SKM-1 (cell line): ENCODE results near the gene OBSCN.

Experiments
- DNase-seq: peaks from one replicate; lab custom pipeline; 2025; ENCODE audit not compliant: unreplicated experiment; lab: John Stamatoyannopoulos, UW

OBSCN gene

GRCh38 chr1:228316589-228317387, 108.9 kb downstream of the OBSCN start:
- DNase-seq = no peak

GRCh38 chr1:228317411-228317828, 109.6 kb downstream of the OBSCN start:
- DNase-seq = no peak

- DNase-seq = no peak
Measured at GRCh38 chr1:228317891-228318810, 110.3 kb downstream of the OBSCN start.

GRCh38 chr1:228318823-228319241, 111.0 kb downstream of the OBSCN start:
- no peak for DNase-seq

GRCh38 chr1:228319352-228320088, 111.7 kb downstream of the OBSCN start:
- DNase-seq = no peak

- no peak for DNase-seq
Measured at GRCh38 chr1:228320394-228320793, 112.5 kb downstream of the OBSCN start.

GRCh38 chr1:228321435-228321834, 113.6 kb downstream of the OBSCN start:
- no peak for DNase-seq

GRCh38 chr1:228321895-228322294, 114.1 kb downstream of the OBSCN start:
- no peak for DNase-seq

- no peak for DNase-seq
Measured at GRCh38 chr1:228323401-228323800, 115.6 kb downstream of the OBSCN start.

- DNase-seq = no peak
Measured at GRCh38 chr1:228325267-228325666, 117.4 kb downstream of the OBSCN start.

GRCh38 chr1:228329887-228330286, 122.0 kb downstream of the OBSCN start:
- DNase-seq = no peak

- DNase-seq = no peak
Measured at GRCh38 chr1:228332797-228333738, 125.2 kb downstream of the OBSCN start.

GRCh38 chr1:228333739-228334115, 125.9 kb downstream of the OBSCN start:
- no peak for DNase-seq

- no peak for DNase-seq
Measured at GRCh38 chr1:228334226-228334935, 126.5 kb downstream of the OBSCN start.

- no peak for DNase-seq
Measured at GRCh38 chr1:228334954-228335353, 127.1 kb downstream of the OBSCN start.

GRCh38 chr1:228335406-228336307, 127.8 kb downstream of the OBSCN start:
- DNase-seq = no peak

GRCh38 chr1:228336308-228337030, 128.6 kb downstream of the OBSCN start:
- no peak for DNase-seq

GRCh38 chr1:228337031-228337564, 129.3 kb downstream of the OBSCN start:
- DNase-seq = no peak
